ENCODE data around the gene SETMAR.

The SETMAR gene

GRCh38 chr3:4355401-4356219, 52.4 kb downstream of the SETMAR start:
- no peak for DNase-seq (ENCODE audit: insufficient read length, low spot score)
- TF ChIP-seq POLR2A (IDR thresholded peaks at IDR 0.05; ENCODE audit: low read depth, low read length) = no peak
- FAIRE-seq = no peak

- no peak for TF ChIP-seq POLR2A (IDR thresholded peaks at IDR 0.05; ENCODE audit: low read depth, low read length)
- no peak for FAIRE-seq
- no peak for DNase-seq (ENCODE audit: insufficient read length, low spot score)
These were observed 53.0 kb downstream of the SETMAR start for GRCh38 chr3:4356220-4356540.

GRCh38 chr3:4356546-4357410, 53.6 kb downstream of the SETMAR start:
- no peak for TF ChIP-seq POLR2A (IDR thresholded peaks at IDR 0.05; ENCODE audit: low read depth, low read length)
- DNase-seq (ENCODE audit: insufficient read length, low spot score) (no peak), FAIRE-seq (no peak)

- FAIRE-seq = no peak
- TF ChIP-seq POLR2A (IDR thresholded peaks at IDR 0.05; ENCODE audit: low read depth, low read length) = no peak
- DNase-seq (ENCODE audit: insufficient read length, low spot score) = no peak
These were observed 55.1 kb downstream of the SETMAR start for GRCh38 chr3:4358273-4358672.

GRCh38 chr3:4359805-4360502, 56.8 kb downstream of the SETMAR start:
- TF ChIP-seq POLR2A (IDR thresholded peaks at IDR 0.05; ENCODE audit: low read depth, low read length) = no peak
- no peak for DNase-seq (ENCODE audit: insufficient read length, low spot score)
- no peak for FAIRE-seq

- TF ChIP-seq POLR2A (IDR thresholded peaks at IDR 0.05; ENCODE audit: low read depth, low read length) = no peak
- FAIRE-seq (no peak), DNase-seq (ENCODE audit: insufficient read length, low spot score) (no peak)
These were observed 57.6 kb downstream of the SETMAR start for GRCh38 chr3:4360817-4361216.

- FAIRE-seq (no peak), DNase-seq (ENCODE audit: insufficient read length, low spot score) (no peak)
- no peak for TF ChIP-seq POLR2A (IDR thresholded peaks at IDR 0.05; ENCODE audit: low read depth, low read length)
These were observed 59.4 kb downstream of the SETMAR start for GRCh38 chr3:4362523-4362922.
